Testis (tissue), 3 donors: ENCODE data around the gene SPAG8. TPM values are rescaled to one million over a fixed set of nuclear protein-coding genes. Genes with fewer than 3 reads are reported as not detected.

Experiments
- DNase-seq: peaks from one replicate; pipeline ENCODE4 v3.0.0-alpha.2; 2019
- H3K27ac ChIP-seq, 2 donors: fragments of 200-600 bp; sonication (generic); one replicate each; pipeline ENCODE4 v1.5.1; 2019
- H3K27me3 ChIP-seq: fragments of 200-600 bp; sonication (generic); one replicate; pipeline ENCODE4 v1.5.1; 2019
- H3K36me3 ChIP-seq: fragments of 200-600 bp; sonication (generic); one replicate; pipeline ENCODE4 v1.5.1; 2017; ENCODE audit warnings: low read depth; ENCODE audit errors: missing control alignments
- H3K4me1 ChIP-seq: fragments of 200-600 bp; sonication (generic); one replicate; pipeline ENCODE4 v1.5.1; 2019
- H3K4me3 ChIP-seq, 2 donors: fragments of 200-600 bp; sonication (generic); one replicate each; pipeline ENCODE4 v1.5.1; 2017 to 2019
- H3K9me3 ChIP-seq: fragments of 200-600 bp; sonication (generic); one replicate; pipeline ENCODE4 v1.5.1; 2017
- CTCF ChIP-seq, 3 experiments: fragments of 450-650 bp in 2 of 3; fragments of 200-600 bp in 1 of 3; sonication (generic) in 1 of 3; IDR thresholded peaks; one replicate each; pipeline ENCODE4 v1.5.1; 2016 to 2019; ENCODE audit warnings: antibody characterized with exemption in 3 of 3, mild to moderate bottlenecking in 2 of 3, moderate library complexity in 1 of 3
- POLR2A ChIP-seq: fragments of 450-650 bp; IDR thresholded peaks from one replicate; pipeline ENCODE4 v1.6.1; 2017; ENCODE audit warnings: antibody characterized with exemption, mild to moderate bottlenecking, moderate library complexity
- WGBS, 2 donors: methylation state at CpG; one replicate each; pipeline ENCODE4 v1.1.5; 2018; 5-methylcytosine and 5-hydroxymethylcytosine counted together
- intact Hi-C: fragments of 100-400 bp; cut with DNase I; formaldehyde crosslinking; loops from one replicate; pipeline ENCODE4 v1.15.1; 2023; ENCODE audit warnings: low total_unique reads
- polyA plus RNA-seq: library from polyadenylated mRNA; stranded (reverse); fragments of 350-450 nt; fragmentation: Illumina TruSeq; extraction: RNeasy Lipid Tissue Mini Kit (QIAGEN cat#74804); gene quantifications from one replicate; pipeline ENCODE4 v1.2.3, GENCODE V29; 2014; ENCODE audit warnings: low read depth, low replicate concordance; ENCODE audit not compliant: insufficient read depth
- total RNA-seq, 2 donors: library from RNA; depleted of rRNA; stranded (reverse); fragments of >200 nt; gene quantifications; one replicate each; pipeline ENCODE4 v1.2.3, GENCODE V29; 2016

The SPAG8 gene
- total and polyA plus RNA-seq, 3 donors from 2014 or later, result 18.9 to 81.5 (median 27.0) TPM

- intact Hi-C loops, result loop anchor here (10.0 kb wide), 1 partner anchor 79 kb away; the partner anchor contains the start of genes CREB3 and TLN1
Measured at GRCh38 chr9:35814106-35814840, 2.2 kb upstream of the SPAG8 start.

DNA sequence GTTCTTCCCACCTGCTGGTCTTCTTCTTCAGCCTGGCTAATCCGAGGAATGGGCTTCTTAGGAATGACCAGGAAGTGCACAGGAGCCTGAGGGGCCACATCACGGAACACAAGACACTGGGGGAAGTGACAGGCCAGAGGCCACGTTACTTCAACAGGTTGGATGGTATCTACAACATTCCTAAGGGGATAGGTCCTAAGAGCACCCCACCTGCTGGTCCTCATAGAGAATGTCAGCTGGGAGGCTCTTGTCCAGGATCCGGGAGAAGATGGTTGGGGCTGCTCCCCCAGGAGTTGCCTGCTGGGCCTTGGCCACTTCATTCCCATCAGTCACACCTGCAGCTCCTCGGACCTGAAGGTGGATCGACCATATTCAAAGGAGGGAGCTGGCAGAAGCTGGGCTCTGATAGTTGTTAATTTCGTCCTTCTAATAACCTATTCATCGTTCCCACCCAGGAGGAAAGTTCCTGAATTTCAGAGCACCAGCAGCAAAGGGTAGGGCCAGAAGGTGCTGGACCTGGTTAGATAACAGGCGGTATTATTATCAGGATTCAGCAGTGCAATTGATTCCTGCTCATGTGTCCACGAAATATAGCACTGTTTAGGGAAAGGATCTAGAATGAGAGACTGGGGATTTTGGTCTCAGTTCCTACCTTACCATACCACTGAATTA is 1.5 kb upstream of the SPAG8 start:
- DNase-seq, result no peak
- Histone ChIP-seq H3K27ac (peak overlapping the region; percentile 90 to 98), H3K27me3 (no peaks in the 10 kb centered on the region), H3K36me3 (no peaks in the 10 kb centered on the region), H3K9me3 (no peaks in the 10 kb centered on the region), H3K4me3 (no peak overlapping the region), H3K4me1 (peaks cover 26% of the 10 kb centered on the region)
- WGBS, 2 donors, result 62 to 63% methylated on average over 9 to 10 of the region's 10 CpGs
- intact Hi-C loops, result loop anchor here (10.0 kb wide), 1 partner anchor 79 kb away; the partner anchor contains the start of genes CREB3 and TLN1
- TF ChIP-seq POLR2A, result no peak
- peak in 2 of 3 experiments; percentile 27 to 31 for TF ChIP-seq CTCF (IDR thresholded peaks at IDR 0.05)

More at GRCh38 chr9:35814106-35814840, 2.2 kb upstream of the SPAG8 start:
- 5 to 16% methylated on average over 10 to 24 of the region's 29 CpGs for WGBS, 2 donors
- DNase-seq, result peak; percentile 79
- H3K4me3 ChIP-seq, result peak overlapping the region; percentile 83 to 90
- no peaks in the 10 kb centered on the region for H3K36me3 ChIP-seq
- H3K9me3 ChIP-seq, result no peaks in the 10 kb centered on the region
- no peaks in the 10 kb centered on the region for H3K27me3 ChIP-seq
- TF ChIP-seq POLR2A (no peak), CTCF (IDR thresholded peaks at IDR 0.05) (peak in 1 of 3 experiments; percentile 1)
- peaks cover 26% of the 10 kb centered on the region for H3K4me1 ChIP-seq
- H3K27ac ChIP-seq, result peak overlapping the region; percentile 90 to 98

DNA sequence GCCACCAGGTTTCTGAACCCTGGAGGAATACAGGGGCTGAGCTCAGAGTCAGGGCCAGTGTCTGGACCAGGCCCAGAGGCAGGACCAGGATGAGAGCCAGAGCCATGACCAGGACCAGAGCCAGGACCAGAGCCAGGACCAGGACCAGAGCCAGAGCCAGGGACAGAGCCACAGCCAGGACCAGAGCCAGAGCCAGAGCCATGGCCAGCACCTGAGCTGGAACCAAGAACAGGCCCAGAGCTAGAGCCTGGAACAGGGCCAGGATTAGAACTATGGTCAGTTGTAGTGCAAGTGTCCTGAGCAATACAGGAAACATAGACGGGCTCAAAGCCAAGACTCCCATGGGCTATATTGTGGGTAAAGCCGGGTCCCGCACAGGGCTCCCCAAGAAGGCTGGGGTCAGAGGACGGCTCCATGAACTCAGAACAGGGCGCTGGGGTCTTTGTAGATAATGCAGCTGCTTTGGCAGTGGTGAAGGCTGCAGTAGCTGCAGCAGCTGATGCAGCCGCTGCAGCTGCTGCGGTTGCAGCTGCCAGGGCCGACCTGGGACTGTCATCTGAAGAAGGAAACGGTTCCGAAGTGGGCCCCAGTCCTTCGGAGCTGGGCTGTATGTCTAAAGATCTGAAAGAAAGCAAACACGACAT is 559 bp downstream of the SPAG8 start:
- H3K4me3 ChIP-seq, result peak overlapping the region; percentile 59 to 64
- no peak for DNase-seq
- no peaks in the 10 kb centered on the region for H3K36me3 ChIP-seq
- peaks cover 26% of the 10 kb centered on the region for H3K4me1 ChIP-seq
- no peak overlapping the region for H3K27ac ChIP-seq
- intact Hi-C loops, result loop anchor here (10.0 kb wide), 1 partner anchor 77 kb away; the partner anchor contains the start of genes CREB3 and TLN1
- H3K9me3 ChIP-seq, result no peaks in the 10 kb centered on the region
- no peaks in the 10 kb centered on the region for H3K27me3 ChIP-seq
- 5 to 8% methylated on average over 12 of the region's 12 CpGs for WGBS, 2 donors
- TF ChIP-seq POLR2A, result no peak

- TF ChIP-seq POLR2A, result no peak
- TF ChIP-seq CTCF (IDR thresholded peaks at IDR 0.05), result no peak
Measured at GRCh38 chr9:35810122-35810521, 1.9 kb downstream of the SPAG8 start.

GRCh38 chr9:35808433-35808832 is 3.6 kb downstream of the SPAG8 start:
- 83 to 94% methylated on average over 9 of the region's 9 CpGs for WGBS, 2 donors
- Histone ChIP-seq H3K27me3 (no peaks in the 10 kb centered on the region), H3K4me3 (no peak overlapping the region), H3K4me1 (peaks cover 17% of the 10 kb centered on the region), H3K9me3 (no peaks in the 10 kb centered on the region), H3K36me3 (no peaks in the 10 kb centered on the region), H3K27ac (no peak overlapping the region)
- TF ChIP-seq POLR2A, result no peak
- TF ChIP-seq CTCF (IDR thresholded peaks at IDR 0.05), result no peak
- intact Hi-C loops, result no loop called here
- DNase-seq, result no peak

More at GRCh38 chr9:35810122-35810521, 1.9 kb downstream of the SPAG8 start:
- Histone ChIP-seq H3K27me3 (no peaks in the 10 kb centered on the region), H3K9me3 (no peaks in the 10 kb centered on the region), H3K27ac (no peak overlapping the region), H3K36me3 (no peaks in the 10 kb centered on the region), H3K4me3 (no peak overlapping the region), H3K4me1 (peaks cover 26% of the 10 kb centered on the region)
- intact Hi-C loops, result loop anchor here (10.0 kb wide), 1 partner anchor 75 kb away; the partner anchor contains the start of genes CREB3 and TLN1
- no peak for DNase-seq
- 93% methylated on average over 7 of the region's 7 CpGs for WGBS, 2 donors
